Measurements from ENCODE around the gene CD52.

CD52 gene

DNA sequence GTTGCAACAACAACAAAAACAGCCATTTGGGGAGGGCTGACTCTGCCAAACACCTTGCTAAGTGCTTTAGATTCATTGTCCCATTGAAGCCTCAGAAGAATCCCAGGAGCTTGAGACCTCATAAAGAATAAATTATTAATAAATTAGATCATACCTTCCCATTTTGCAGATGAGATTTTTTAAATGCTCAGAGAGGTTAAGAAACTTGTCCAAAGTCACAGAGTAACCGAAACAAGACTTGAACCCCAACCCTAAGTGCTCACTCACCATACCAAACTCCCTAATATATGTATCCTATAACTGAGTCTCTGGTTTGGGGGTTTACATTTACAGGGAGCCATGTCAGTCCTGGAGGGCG is 32.6 kb downstream of the CD52 start:
- TF ChIP-seq, protein P1, sequence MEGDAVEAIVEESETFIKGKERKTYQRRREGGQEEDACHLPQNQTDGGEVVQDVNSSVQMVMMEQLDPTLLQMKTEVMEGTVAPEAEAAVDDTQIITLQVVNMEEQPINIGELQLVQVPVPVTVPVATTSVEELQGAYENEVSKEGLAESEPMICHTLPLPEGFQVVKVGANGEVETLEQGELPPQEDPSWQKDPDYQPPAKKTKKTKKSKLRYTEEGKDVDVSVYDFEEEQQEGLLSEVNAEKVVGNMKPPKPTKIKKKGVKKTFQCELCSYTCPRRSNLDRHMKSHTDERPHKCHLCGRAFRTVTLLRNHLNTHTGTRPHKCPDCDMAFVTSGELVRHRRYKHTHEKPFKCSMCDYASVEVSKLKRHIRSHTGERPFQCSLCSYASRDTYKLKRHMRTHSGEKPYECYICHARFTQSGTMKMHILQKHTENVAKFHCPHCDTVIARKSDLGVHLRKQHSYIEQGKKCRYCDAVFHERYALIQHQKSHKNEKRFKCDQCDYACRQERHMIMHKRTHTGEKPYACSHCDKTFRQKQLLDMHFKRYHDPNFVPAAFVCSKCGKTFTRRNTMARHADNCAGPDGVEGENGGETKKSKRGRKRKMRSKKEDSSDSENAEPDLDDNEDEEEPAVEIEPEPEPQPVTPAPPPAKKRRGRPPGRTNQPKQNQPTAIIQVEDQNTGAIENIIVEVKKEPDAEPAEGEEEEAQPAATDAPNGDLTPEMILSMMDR (IDR thresholded peaks at IDR 0.05) = no peak

DNA sequence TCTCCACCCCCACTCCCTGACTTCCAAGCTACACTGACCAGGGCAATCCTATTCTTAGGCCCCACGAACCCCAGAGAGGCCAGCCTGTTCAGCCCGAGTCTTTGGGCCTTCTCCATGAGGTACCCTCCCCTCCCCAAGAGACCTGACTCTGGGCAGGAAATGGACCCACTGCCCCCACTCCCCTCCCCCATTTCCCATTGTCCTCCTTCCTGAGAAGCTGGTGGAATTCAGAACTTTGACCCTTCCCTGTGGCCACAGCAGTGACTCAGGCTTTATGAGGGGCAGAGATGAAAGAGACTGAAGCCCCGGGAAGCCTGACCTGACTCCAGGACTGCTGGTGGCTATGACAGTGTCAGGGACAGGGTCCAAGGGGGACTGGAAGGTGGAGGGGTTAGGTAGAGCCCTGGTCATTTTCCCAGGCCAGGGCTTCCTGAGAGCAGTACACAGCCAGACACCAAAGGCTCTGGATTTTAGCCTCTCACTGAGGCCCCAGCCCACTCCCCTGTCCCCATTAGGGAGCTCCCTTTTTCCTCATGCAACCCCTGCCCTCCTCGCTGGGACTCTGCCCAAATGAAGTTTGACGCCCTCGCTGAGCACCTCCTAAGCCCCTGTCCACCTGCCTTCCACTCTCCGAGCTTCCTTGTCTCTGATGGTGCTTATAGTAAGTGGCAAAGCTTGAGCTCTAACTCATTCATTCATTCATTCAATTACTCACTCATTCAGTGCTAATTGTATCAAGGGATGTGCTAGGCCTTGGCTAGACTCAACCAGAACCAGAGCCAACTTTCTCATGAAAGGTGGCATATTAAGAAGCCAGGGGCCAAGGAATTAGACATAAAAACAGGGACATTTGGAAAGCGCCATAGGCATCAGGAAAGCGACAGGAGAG is 33.2 kb downstream of the CD52 start:
- TF ChIP-seq, protein P1 (IDR thresholded peaks at IDR 0.05) = no peak

DNA sequence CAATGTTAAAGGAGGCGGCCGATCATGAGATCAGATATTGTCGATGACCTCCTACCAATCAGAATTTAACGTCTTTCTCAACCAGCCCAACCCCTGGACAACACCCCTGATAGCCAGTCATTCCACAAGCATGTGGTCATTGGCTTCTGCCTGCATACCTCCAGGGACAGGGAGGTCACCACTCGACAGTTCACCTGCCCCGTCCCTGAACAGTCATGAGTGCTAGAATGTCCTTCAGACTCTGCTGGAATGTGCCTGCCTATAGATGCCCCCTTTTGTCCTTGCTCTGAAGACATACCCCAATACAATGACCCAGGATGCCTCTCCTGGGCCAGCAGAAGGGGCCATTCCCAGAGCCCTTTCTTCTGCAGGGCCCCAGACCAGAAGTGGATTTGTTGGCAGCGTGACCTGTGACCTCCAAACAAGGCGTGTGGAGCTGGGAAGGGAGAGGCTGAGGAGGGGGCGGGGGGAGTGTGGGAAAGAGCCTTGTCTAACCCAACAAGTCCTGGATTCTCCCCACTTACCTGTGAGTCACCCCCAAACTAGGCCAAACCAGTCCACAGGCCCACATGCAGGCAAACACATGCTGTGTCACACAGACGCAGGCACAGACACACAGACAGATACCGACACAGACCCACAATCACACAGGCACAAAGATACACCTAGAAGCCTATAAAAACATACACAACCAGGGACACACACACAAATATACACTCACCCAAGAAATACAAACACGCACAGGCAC is 34.0 kb downstream of the CD52 start:
- TF ChIP-seq, protein P1 (IDR thresholded peaks at IDR 0.05) = no peak

DNA sequence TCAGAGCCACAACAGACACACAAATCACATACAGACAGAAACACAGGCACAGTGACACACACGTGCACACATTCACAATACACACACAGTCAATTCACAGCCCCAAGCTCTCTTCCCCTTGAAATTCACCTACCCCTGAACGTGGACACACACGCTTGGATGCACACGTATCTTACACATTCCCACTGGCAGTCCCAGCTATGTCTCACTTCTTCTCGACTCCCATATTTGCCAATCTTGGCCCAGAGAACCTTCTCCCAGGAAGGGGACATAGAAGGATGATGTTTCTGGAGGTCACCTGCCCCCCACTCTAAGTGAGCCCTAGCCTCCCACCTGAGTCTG is 34.6 kb downstream of the CD52 start:
- TF ChIP-seq, protein P1 (IDR thresholded peaks at IDR 0.05) = no peak

DNA sequence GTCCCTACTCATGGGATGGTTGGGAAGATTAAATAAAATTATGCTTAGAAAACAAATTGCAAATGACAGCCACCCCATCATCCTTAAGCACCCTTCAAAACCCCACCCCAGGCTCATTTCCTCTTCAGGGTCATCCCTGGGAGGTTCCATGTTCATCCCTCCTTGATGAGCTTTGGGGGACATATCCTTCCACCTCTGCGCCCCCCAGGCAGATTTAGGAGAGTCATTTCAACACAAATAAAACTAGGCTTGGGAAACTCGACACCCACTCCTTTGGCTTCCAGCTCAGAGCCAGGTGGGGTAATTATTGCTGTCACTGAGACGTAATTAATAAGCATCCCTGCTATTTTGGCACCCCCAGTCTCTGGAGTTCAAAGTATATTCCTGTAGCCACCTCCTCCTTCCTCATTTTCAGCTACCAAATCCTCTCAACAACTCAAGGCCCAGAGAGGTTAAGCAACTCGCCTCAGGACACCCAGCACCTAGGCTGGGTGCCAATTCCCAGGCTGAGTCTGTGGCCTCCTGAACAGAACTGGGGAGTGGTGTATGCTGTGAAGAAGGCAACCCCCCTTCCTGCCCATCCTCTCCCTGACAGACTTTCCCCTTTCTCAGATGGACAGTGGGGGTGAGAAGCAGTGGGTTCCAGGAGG is 35.6 kb downstream of the CD52 start:
- TF ChIP-seq, protein P1 (IDR thresholded peaks at IDR 0.05) = no peak

DNA sequence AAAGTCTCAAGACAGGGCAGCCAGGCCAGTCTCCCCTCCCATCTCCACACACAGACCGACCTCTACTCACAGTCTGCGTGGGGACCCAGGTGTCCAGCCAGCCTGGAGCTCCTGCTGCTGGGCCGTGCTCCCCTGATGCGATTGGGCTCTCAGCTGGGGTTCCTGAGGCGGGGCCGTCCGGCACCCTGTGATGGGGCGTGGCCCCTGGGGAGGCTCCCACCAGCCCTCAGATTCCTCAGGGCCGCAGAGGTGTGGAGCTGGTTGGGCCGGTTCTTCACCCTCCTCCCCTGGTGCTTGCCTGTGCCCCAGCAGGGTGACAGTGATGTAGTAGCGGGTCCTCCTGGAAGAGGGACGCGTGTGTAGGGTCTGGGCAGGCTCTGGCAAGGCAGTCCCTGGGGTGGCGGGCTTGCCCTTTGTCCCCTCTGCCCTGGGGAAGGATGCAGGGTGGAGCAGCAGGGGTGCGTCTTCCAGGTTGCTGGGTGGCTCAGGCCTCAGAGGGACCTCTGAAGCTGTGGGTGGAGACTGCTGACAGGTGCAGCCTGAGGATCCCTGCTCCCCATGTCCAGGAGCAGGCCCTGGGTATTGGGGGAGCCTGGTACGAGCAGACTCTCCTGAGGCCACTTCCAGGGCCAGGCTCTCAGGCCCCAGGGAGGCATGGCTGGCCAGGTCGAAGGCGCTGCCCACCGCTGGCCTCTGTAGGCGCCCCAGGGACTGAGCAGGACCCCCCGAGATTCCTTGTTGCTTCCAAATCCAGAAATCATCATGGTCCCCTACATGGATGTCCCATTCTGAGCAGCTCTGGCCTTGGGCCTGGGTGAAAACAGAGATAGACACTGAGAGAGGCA is 36.4 kb downstream of the CD52 start, which contains the start of gene CRYBG2:
TSS of gene CRYBG2 (minus strand) at position 155 of the 845 bp plus-strand sequence. CDS start 7,473 bp downstream, outside the sequence.
- TF ChIP-seq, protein P1 (IDR thresholded peaks at IDR 0.05) = no peak

DNA sequence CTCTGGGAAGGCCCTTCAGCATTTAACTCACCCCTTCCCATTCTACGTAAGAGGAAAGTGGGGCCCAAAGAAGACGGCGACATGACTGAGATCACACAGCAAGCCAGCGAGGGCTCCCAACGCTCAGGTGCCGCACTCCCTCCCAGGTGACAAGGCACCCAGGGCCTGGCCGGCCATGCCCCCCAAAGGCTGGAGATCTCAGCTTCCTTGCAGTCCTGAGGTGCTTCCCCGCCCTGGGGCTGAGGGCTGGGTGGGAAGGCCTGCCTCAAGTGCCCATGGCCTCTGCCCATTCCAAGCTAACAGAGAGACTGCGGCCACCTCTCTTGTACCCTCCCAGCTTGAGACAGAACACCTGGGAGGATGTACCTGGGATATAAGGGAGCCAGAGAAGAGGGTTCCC is 37.2 kb downstream of the CD52 start:
- TF ChIP-seq, protein P1 (IDR thresholded peaks at IDR 0.05) = no peak
